ENCODE data around the gene SAFB. TPM values are rescaled to one million over a fixed set of nuclear protein-coding genes. Genes with fewer than 3 reads are reported as not detected.

The SAFB gene
- total and polyA plus RNA-seq, 9 donors, result 24.7 to 101 (median 90.7) TPM

DNA sequence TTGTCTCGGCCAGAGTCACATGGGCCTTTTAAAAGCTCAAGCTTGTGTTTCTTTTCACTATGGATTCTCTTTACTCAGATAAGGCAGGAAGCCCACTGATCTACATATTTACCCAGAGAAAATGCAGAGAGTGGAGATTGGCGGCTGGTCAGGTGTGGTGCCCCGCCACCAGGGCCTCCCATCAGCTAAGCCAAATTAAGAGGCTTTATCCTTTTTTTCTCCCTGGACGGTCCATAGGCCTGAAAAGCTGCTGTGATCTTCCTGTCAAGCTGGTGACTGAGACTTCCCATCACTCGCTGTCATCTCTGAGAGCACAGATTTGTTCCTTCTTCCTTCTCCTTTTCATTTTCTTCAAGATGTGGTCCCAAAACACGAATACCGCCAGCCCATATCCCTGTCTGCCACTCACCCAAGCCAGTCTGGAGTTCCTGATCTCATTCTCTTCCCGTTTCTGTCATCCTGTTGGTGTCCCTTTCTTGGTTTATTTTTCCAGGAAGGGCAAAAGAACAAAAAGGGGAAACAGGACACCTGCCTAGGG is 1.9 kb downstream of the SAFB start:
- DNase-seq, result peak; percentile 20
- no peaks in the 10 kb centered on the region for H3K9me3 ChIP-seq (replicated peaks; ENCODE audit: control insufficient read depth, low read depth, low read length)
- H3K36me3 ChIP-seq (ENCODE audit: control insufficient read depth, insufficient read depth, low read length), result peaks cover 59% of the 10 kb centered on the region
- peak overlapping the region; percentile 100 for H3K4me3 ChIP-seq (ENCODE audit: low read length)
- peak overlapping the region; percentile 16 for H3K27ac ChIP-seq (ENCODE audit: low read length)
- WGBS (ENCODE audit: insufficient coverage), result 44% methylated on average over 4 of the region's 8 CpGs
- peaks cover 31% of the 10 kb centered on the region for H3K4me1 ChIP-seq (ENCODE audit: control insufficient read depth, insufficient read depth, low read length)
- no peaks in the 10 kb centered on the region for H3K27me3 ChIP-seq (ENCODE audit: control insufficient read depth, insufficient read depth, low read length)

DNA sequence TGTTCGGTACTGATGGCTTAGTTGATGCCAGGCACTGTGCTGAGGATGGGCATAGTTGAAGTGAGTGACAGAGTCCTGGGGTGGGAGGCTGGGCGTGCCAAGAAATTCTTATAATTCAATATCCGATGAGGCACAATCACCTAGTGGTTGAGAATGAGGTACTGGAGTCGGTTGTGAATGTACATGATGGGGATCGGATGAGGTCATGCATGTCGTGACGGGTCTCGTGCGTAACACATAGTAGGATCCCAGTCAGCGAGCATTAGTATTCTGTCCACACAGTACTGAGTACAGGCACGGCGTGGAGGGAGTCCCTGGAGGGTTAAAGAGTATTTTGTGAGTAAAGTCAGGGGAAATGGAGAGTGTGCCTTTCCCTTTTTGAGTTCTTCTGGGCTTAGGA is 2.8 kb downstream of the SAFB start:
- H3K4me3 ChIP-seq (ENCODE audit: low read length), result no peak overlapping the region
- peaks cover 31% of the 10 kb centered on the region for H3K4me1 ChIP-seq (ENCODE audit: control insufficient read depth, insufficient read depth, low read length)
- DNase-seq, result no peak
- peaks cover 59% of the 10 kb centered on the region for H3K36me3 ChIP-seq (ENCODE audit: control insufficient read depth, insufficient read depth, low read length)
- H3K27ac ChIP-seq (ENCODE audit: low read length), result no peak overlapping the region
- H3K9me3 ChIP-seq (replicated peaks; ENCODE audit: control insufficient read depth, low read depth, low read length), result no peaks in the 10 kb centered on the region
- no peaks in the 10 kb centered on the region for H3K27me3 ChIP-seq (ENCODE audit: control insufficient read depth, insufficient read depth, low read length)
- WGBS (ENCODE audit: insufficient coverage), result 75% methylated on average over 12 of the region's 12 CpGs

DNA sequence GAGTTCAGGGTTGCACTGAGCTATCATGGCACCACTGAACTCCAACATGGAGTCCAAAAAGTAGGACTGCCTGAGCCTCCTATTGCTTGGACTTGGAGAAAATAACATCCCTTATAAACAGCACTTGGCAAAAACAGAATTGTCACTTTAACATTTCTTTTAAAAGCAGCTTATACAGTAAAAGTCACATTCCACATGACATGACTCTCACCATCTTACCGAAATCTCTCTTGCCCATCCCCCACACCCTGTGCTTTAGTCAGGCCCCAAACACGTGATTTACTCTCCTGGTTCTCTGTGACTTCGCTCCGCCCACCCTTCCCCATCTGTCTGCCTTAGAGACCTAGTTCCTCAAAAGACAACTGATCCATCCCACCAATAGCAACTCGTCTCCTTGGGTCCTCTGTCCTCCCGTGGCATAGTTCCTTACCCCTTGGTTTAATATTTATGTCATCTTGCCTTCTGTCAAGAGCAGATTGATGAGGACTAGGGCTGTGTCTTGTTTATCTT is 4.6 kb downstream of the SAFB start:
- Histone ChIP-seq H3K27ac (ENCODE audit: low read length) (no peak overlapping the region), H3K27me3 (ENCODE audit: control insufficient read depth, insufficient read depth, low read length) (no peaks in the 10 kb centered on the region), H3K9me3 (replicated peaks; ENCODE audit: control insufficient read depth, low read depth, low read length) (no peaks in the 10 kb centered on the region), H3K4me3 (ENCODE audit: low read length) (no peak overlapping the region), H3K36me3 (ENCODE audit: control insufficient read depth, insufficient read depth, low read length) (peaks cover 54% of the 10 kb centered on the region), H3K4me1 (ENCODE audit: control insufficient read depth, insufficient read depth, low read length) (peaks cover 25% of the 10 kb centered on the region)
- WGBS (ENCODE audit: insufficient coverage), result 53% methylated on average over 4 of the region's 6 CpGs
- DNase-seq, result peak; percentile 74

DNA sequence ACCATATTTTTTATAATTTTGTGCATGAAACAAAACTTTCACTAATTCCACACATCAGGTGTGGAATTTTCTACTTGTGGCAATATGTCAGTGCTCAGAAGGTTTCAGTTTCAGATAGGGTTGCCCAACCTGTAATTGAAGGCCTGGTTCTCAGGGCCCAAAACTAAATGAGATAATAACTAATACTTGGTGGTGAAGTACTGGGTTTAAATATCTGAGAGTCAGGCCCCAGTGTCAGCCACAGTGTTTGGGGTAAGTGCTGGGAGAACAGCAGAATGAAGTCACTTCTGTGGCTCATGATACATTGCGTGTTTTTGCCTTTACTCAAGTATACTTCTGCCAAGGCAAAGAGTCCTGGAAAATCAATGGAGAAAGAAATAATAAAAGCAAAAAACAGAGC is 5.6 kb downstream of the SAFB start:
- no peak overlapping the region for H3K4me3 ChIP-seq (ENCODE audit: low read length)
- peaks cover 25% of the 10 kb centered on the region for H3K4me1 ChIP-seq (ENCODE audit: control insufficient read depth, insufficient read depth, low read length)
- H3K36me3 ChIP-seq (ENCODE audit: control insufficient read depth, insufficient read depth, low read length), result peaks cover 58% of the 10 kb centered on the region
- no peaks in the 10 kb centered on the region for H3K9me3 ChIP-seq (replicated peaks; ENCODE audit: control insufficient read depth, low read depth, low read length)
- no peak overlapping the region for H3K27ac ChIP-seq (ENCODE audit: low read length)
- no CpG with 5 or more reads among the region's 1 CpG for WGBS (ENCODE audit: insufficient coverage)
- H3K27me3 ChIP-seq (ENCODE audit: control insufficient read depth, insufficient read depth, low read length), result no peaks in the 10 kb centered on the region
- no peak for DNase-seq

DNA sequence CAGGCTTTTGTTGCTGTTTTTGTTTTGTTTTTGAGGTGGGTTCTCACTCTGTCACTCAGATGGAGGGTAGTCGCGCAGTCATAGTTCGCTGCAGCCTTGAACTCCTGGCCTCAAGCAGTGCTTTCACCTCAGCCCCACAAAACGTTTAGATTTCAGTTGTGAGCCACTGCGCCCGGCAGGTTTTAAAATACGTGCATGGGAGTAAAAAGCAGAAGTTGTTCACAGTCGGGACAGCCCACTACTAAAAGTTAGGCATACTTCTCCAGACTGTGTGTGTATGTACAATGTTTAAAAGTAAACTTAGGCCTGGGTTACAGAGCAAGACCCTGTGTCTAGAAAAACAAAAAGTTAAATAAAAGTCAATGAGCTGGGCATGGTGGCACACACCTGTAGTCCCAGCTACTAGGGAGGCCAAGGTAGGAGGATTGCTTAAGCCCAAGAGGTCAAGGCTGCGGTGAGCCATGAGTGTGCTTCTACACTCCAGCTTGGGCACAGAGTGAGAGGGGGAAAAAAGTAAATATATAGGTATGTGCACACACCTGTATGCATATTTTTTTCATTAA is 6.1 kb downstream of the SAFB start:
- H3K36me3 ChIP-seq (ENCODE audit: control insufficient read depth, insufficient read depth, low read length), result peaks cover 58% of the 10 kb centered on the region
- 80% methylated on average over 1 of the region's 9 CpGs for WGBS (ENCODE audit: insufficient coverage)
- peaks cover 25% of the 10 kb centered on the region for H3K4me1 ChIP-seq (ENCODE audit: control insufficient read depth, insufficient read depth, low read length)
- no peak overlapping the region for H3K27ac ChIP-seq (ENCODE audit: low read length)
- H3K27me3 ChIP-seq (ENCODE audit: control insufficient read depth, insufficient read depth, low read length), result no peaks in the 10 kb centered on the region
- no peak overlapping the region for H3K4me3 ChIP-seq (ENCODE audit: low read length)
- no peaks in the 10 kb centered on the region for H3K9me3 ChIP-seq (replicated peaks; ENCODE audit: control insufficient read depth, low read depth, low read length)
- DNase-seq, result peak; percentile 16

DNA sequence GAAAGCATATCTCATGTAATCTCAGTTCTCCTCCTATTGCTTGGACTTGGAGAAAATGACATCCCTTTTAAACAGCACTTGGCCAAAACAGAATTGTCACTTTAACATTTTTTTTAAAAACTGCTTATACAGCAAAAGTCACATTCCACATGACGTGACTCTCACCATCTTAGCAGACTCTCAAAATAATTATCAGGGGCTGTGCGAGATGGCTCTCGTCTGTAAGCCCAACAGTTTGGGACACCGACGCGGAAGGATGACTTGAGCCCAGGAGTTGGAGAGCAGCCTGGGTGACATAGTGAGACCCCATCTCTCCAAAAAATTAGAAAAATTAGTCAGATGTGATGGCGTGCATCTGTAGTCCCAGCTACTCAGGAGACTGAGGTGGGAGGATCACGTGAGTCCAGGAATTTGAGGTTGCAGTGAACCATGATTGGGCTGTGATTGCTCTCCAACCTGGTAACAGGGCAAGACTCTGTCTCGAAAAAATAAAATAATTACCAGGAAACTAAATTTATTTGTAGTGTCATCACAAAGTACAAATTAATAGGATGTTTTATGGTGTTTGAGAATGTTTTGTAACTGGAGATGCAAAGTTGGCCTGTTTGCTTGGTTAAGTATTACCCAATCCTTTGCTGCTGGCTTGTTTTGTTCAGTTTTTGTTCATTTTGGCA is 8.8 kb downstream of the SAFB start:
- WGBS (ENCODE audit: insufficient coverage), result 67% methylated on average over 1 of the region's 9 CpGs
- H3K4me1 ChIP-seq (ENCODE audit: control insufficient read depth, insufficient read depth, low read length), result peaks cover 5% of the 10 kb centered on the region
- H3K27me3 ChIP-seq (ENCODE audit: control insufficient read depth, insufficient read depth, low read length), result no peaks in the 10 kb centered on the region
- peaks cover 41% of the 10 kb centered on the region for H3K36me3 ChIP-seq (ENCODE audit: control insufficient read depth, insufficient read depth, low read length)
- H3K27ac ChIP-seq (ENCODE audit: low read length), result peak overlapping the region; percentile 22
- no peaks in the 10 kb centered on the region for H3K9me3 ChIP-seq (replicated peaks; ENCODE audit: control insufficient read depth, low read depth, low read length)
- H3K4me3 ChIP-seq (ENCODE audit: low read length), result no peak overlapping the region
- DNase-seq, result no peak

DNA sequence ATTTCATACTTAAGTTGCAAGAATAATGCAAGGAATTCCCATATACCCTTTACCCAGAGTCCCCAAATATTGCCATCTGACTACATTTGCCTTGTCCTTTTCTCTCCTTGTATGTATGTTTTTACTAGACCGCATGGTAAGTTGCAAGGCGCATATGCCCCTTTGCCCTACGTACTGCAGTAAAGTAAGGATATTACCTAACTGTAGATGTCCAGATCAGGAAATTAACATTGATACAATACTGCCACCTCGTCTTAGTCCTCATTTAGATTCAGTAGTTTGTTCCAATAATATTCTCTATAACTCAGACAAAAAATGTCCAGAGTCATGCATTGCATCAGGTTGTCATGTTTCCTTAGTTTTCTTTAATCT is 9.3 kb downstream of the SAFB start:
- Histone ChIP-seq H3K27me3 (ENCODE audit: control insufficient read depth, insufficient read depth, low read length) (no peaks in the 10 kb centered on the region), H3K4me1 (ENCODE audit: control insufficient read depth, insufficient read depth, low read length) (peaks cover 5% of the 10 kb centered on the region), H3K4me3 (ENCODE audit: low read length) (no peak overlapping the region), H3K9me3 (replicated peaks; ENCODE audit: control insufficient read depth, low read depth, low read length) (no peaks in the 10 kb centered on the region), H3K36me3 (ENCODE audit: control insufficient read depth, insufficient read depth, low read length) (peaks cover 36% of the 10 kb centered on the region), H3K27ac (ENCODE audit: low read length) (no peak overlapping the region)
- DNase-seq, result no peak
- no CpG with 5 or more reads among the region's 4 CpGs for WGBS (ENCODE audit: insufficient coverage)

DNA sequence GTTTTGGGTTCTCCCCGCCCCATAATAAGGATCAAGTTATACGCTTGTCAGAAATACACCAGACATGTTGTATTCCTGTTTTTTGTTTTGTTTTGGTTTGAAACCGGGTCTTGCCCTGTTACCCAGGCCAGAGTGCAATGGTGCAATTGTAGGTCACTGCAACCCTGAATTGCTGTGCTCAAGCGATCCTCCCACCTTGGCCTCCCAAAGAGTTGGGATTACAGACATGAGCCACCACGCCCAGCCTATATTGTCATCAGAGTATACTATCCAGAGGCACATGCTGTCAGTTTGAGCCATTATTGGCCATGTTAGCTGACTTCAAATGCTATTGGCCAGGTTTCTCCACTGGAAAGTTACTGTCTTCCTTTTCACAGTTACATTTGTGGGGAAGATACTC is 9.8 kb downstream of the SAFB start:
- DNase-seq, result no peak
- H3K9me3 ChIP-seq (replicated peaks; ENCODE audit: control insufficient read depth, low read depth, low read length), result no peaks in the 10 kb centered on the region
- H3K4me3 ChIP-seq (ENCODE audit: low read length), result no peak overlapping the region
- no peak overlapping the region for H3K27ac ChIP-seq (ENCODE audit: low read length)
- 50% methylated on average over 1 of the region's 5 CpGs for WGBS (ENCODE audit: insufficient coverage)
- no peaks in the 10 kb centered on the region for H3K27me3 ChIP-seq (ENCODE audit: control insufficient read depth, insufficient read depth, low read length)
- peaks cover 34% of the 10 kb centered on the region for H3K36me3 ChIP-seq (ENCODE audit: control insufficient read depth, insufficient read depth, low read length)
- peaks cover 2% of the 10 kb centered on the region for H3K4me1 ChIP-seq (ENCODE audit: control insufficient read depth, insufficient read depth, low read length)

DNA sequence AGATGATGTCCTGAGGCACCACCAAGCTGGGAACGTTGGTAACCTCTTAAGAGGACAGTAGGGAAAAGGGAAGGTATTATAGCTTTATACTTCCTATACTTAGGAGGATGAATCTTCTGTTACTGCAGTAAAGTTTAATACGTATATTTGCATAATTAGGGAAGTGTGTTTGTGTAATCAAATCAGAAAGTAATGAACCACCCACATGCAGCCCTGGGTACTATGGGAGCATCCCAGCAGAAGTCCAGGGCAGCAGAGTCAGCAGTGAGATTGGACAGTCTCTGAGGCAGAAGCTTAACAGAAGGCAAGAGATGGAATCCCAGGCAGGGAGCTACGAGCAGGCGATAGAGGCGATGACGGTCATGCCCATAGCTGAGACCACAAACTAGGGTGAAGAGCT is 12.5 kb downstream of the SAFB start:
- Histone ChIP-seq H3K4me1 (ENCODE audit: control insufficient read depth, insufficient read depth, low read length) (peaks cover 2% of the 10 kb centered on the region), H3K4me3 (ENCODE audit: low read length) (no peak overlapping the region), H3K27me3 (ENCODE audit: control insufficient read depth, insufficient read depth, low read length) (no peaks in the 10 kb centered on the region), H3K27ac (ENCODE audit: low read length) (no peak overlapping the region), H3K36me3 (ENCODE audit: control insufficient read depth, insufficient read depth, low read length) (peaks cover 14% of the 10 kb centered on the region), H3K9me3 (replicated peaks; ENCODE audit: control insufficient read depth, low read depth, low read length) (no peaks in the 10 kb centered on the region)
- WGBS (ENCODE audit: insufficient coverage), result 90% methylated on average over 4 of the region's 6 CpGs
- no peak for DNase-seq

DNA sequence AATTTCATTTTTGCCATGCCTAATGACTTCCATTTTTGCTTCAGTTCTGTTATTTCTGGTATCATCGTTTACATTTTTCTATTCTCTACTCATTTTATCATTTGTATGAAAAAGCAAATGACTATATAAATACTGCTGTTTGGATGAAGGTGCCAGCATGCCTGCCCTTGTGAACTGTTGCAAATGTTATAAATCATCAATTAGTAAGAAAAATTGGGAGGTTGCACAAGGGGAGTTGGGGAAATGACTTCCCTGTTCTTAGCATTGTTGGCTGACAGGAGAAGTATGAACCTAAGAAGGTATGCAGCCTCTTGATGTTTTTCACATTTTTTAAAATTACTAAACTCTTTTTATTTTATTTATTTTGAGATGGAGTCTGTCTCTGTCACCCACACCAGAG is 15.1 kb downstream of the SAFB start:
- H3K4me1 ChIP-seq (ENCODE audit: control insufficient read depth, insufficient read depth, low read length), result no peaks in the 10 kb centered on the region
- peaks cover 27% of the 10 kb centered on the region for H3K36me3 ChIP-seq (ENCODE audit: control insufficient read depth, insufficient read depth, low read length)
- no CpG with 5 or more reads among the region's 1 CpG for WGBS (ENCODE audit: insufficient coverage)

More for the DNA sequence above, 15.1 kb downstream of the SAFB start:
- Histone ChIP-seq H3K27me3 (ENCODE audit: control insufficient read depth, insufficient read depth, low read length) (no peaks in the 10 kb centered on the region), H3K27ac (ENCODE audit: low read length) (no peak overlapping the region), H3K4me3 (ENCODE audit: low read length) (no peak overlapping the region), H3K9me3 (replicated peaks; ENCODE audit: control insufficient read depth, low read depth, low read length) (no peaks in the 10 kb centered on the region)
- DNase-seq, result no peak

Measured in muscle of leg (tissue), 11 donors.